OCI-LY3 (cell line): ENCODE results near the gene CYP4X1.
A peak's percentile ranks its signal among the peaks of the same experiment; 100 is the strongest.
"Not testable (repeated sequence)": the region's sequence is repeated elsewhere in the genome, so short reads cannot be mapped to it uniquely, and the experiment has no call there.

ENCODE experiments used
- H2AFZ ChIP-seq: fragments of 200-600, 300-600 bp; shearing (Covaris generic); 2 replicates; pipeline ENCODE4 v1.6.0; 2014; ENCODE audit warnings: antibody characterized with exemption, low read depth, low read length
- H3K27ac ChIP-seq: fragments of 200-600, 300-600 bp; sonication (generic); 2 replicates; pipeline ENCODE4 v1.5.1; 2014; ENCODE audit warnings: mild to moderate bottlenecking, low read length, moderate library complexity, mixed read lengths
- H3K27me3 ChIP-seq: fragments of 200-600, 300-600 bp; sonication (generic); 2 replicates; pipeline ENCODE4 v1.6.1; 2014; ENCODE audit warnings: low read depth, low read length, mixed read lengths
- H3K36me3 ChIP-seq: fragments of 200-600, 300-600 bp; sonication (generic); replicated peaks from 2 replicates; pipeline ENCODE3; 2014; ENCODE audit warnings: low read depth, low read length, mixed read lengths
- H3K4me1 ChIP-seq: fragments of 300-600, 200-600 bp; sonication (generic); 2 replicates; pipeline ENCODE4 v1.6.1; 2014; ENCODE audit warnings: low read length, mixed read lengths
- H3K4me2 ChIP-seq: fragments of 200-600, 300-600 bp; sonication (generic); 2 replicates; pipeline ENCODE4 v1.6.1; 2014; ENCODE audit warnings: low read length, mixed read lengths
- H3K4me3 ChIP-seq: fragments of 300-600, 200-600 bp; sonication (generic); 2 replicates; pipeline ENCODE4 v1.5.1; 2014; ENCODE audit warnings: antibody characterized with exemption, mild to moderate bottlenecking, low read length, moderate library complexity
- H3K79me2 ChIP-seq: fragments of 300-600, 200-600 bp; shearing (Covaris generic); 2 replicates; pipeline ENCODE4 v1.6.1; 2014; ENCODE audit warnings: mild to moderate bottlenecking, low read length, mixed read lengths
- H3K9ac ChIP-seq: fragments of 300-600, 200-600 bp; shearing (Covaris generic); 2 replicates; pipeline ENCODE4 v1.6.0; 2014; ENCODE audit warnings: mild to moderate bottlenecking, low read length, moderate library complexity
- H3K9me3 ChIP-seq: fragments of 200-600, 300-600 bp; shearing (Covaris generic); 2 replicates; pipeline ENCODE4 v1.6.1; 2014; ENCODE audit warnings: low read length, mixed read lengths; ENCODE audit not compliant: insufficient read depth
- H4K20me1 ChIP-seq: fragments of 200-600, 300-600 bp; sonication (generic); 2 replicates; pipeline ENCODE4 v1.6.1; 2016; ENCODE audit warnings: low read length, mixed read lengths; ENCODE audit not compliant: insufficient read depth
- CTCF ChIP-seq: fragments of 200-600, 300-600 bp; sonication (generic); IDR thresholded peaks from 2 replicates; pipeline ENCODE4 v1.5.1; 2014; ENCODE audit warnings: antibody characterized with exemption, low read length, low read depth
- EZH2phosphoT487 ChIP-seq: fragments of 200-600 bp; shearing (Covaris generic); IDR thresholded peaks from 2 replicates; pipeline ENCODE4 v1.6.1; 2018; ENCODE audit warnings: antibody characterized with exemption, mixed run types, low read depth

CYP4X1 gene

GRCh38 chr1:47067097-47067594 lies 43.7 kb downstream of the CYP4X1 start, which contains the start of gene CYP4Z1:
Gene CYP4Z1 (plus strand): TSS chr1:47067231. CDS start chr1:47067491, 260 bp downstream.
- no peak within 1 kb of the TSS for H3K27ac ChIP-seq
- H3K4me3 ChIP-seq = no peak within 1 kb of the TSS
- H4K20me1 ChIP-seq = no peaks in the 10 kb centered on the region
- H2AFZ ChIP-seq = no peak within 1 kb of the TSS
- no peaks in the 10 kb centered on the region for H3K9me3 ChIP-seq
- no peak within 1 kb of the TSS for H3K4me2 ChIP-seq
- no peaks in the 10 kb centered on the region for H3K4me1 ChIP-seq
- no peaks in the 10 kb centered on the region for H3K79me2 ChIP-seq
- no peaks in the 10 kb centered on the region for H3K36me3 ChIP-seq
- no peak within 1 kb of the TSS for H3K9ac ChIP-seq
- no peaks in the 10 kb centered on the region for H3K27me3 ChIP-seq
- TF ChIP-seq EZH2phosphoT487 (no peak), CTCF (no peak)

GRCh38 chr1:47069080-47069479 lies 45.6 kb downstream of the CYP4X1 start:
- not testable (repeated sequence) for H3K36me3 ChIP-seq, H3K9me3 ChIP-seq, H3K27me3 ChIP-seq, H3K4me2 ChIP-seq, H3K27ac ChIP-seq, H3K4me3 ChIP-seq, H2AFZ ChIP-seq, H3K79me2 ChIP-seq, H3K4me1 ChIP-seq, H3K9ac ChIP-seq, H4K20me1 ChIP-seq

GRCh38 chr1:47069509-47069908 lies 46.0 kb downstream of the CYP4X1 start:
- not testable (repeated sequence) for H3K4me1 ChIP-seq, H3K4me2 ChIP-seq, H3K4me3 ChIP-seq, H3K79me2 ChIP-seq, H3K27ac ChIP-seq, H4K20me1 ChIP-seq, H3K36me3 ChIP-seq, H2AFZ ChIP-seq, H3K27me3 ChIP-seq, H3K9me3 ChIP-seq, H3K9ac ChIP-seq

- not testable (repeated sequence) for H3K4me3 ChIP-seq, H3K27ac ChIP-seq, H3K36me3 ChIP-seq, H3K4me2 ChIP-seq, H3K9ac ChIP-seq, H3K79me2 ChIP-seq, H2AFZ ChIP-seq, H3K4me1 ChIP-seq, H4K20me1 ChIP-seq, H3K9me3 ChIP-seq, H3K27me3 ChIP-seq
- peak; percentile 17; the same call in 1 of the 2 replicates for TF ChIP-seq CTCF
Observed at GRCh38 chr1:47089356-47089755, 65.9 kb downstream of the CYP4X1 start.

- not testable (repeated sequence) for H3K9me3 ChIP-seq, H3K79me2 ChIP-seq, H3K4me1 ChIP-seq, H3K4me3 ChIP-seq, H3K36me3 ChIP-seq, H3K27ac ChIP-seq, H3K4me2 ChIP-seq, H3K27me3 ChIP-seq, H2AFZ ChIP-seq, H4K20me1 ChIP-seq, H3K9ac ChIP-seq
- 0 out of 2 replicates have a peak, but pooled peaks have one; percentile 22 for TF ChIP-seq CTCF
Observed at GRCh38 chr1:47091476-47091875, 68.0 kb downstream of the CYP4X1 start.
